K562 (cell line): Measurements from ENCODE around the gene G6PC2. TPM values are rescaled to one million over a fixed set of nuclear protein-coding genes. Genes with fewer than 3 reads are reported as not detected.

Experiments used
- BRCA1 ChIP-seq, 2 experiments: fragments of 450-650 bp in 1 of 2; sonication (generic) in 1 of 2; formaldehyde crosslinking in 1 of 2; IDR thresholded peaks; 2 replicates each; pipeline versions ENCODE4 v1.5.0 to v1.6.1; 2017 to 2020; ENCODE audit warnings: mild to moderate bottlenecking in 1 of 2, missing genetic modification reagents in 1 of 2
- CREB1 ChIP-seq, 2 experiments: sonication (generic) in 1 of 2; formaldehyde crosslinking in 1 of 2; IDR thresholded peaks; 2 replicates each; pipeline versions ENCODE4 v1.6.1 to v1.8.0; 2012 to 2022; ENCODE audit warnings: inconsistent platforms in 1 of 2, mild to moderate bottlenecking in 1 of 2, missing genetic modification reagents in 1 of 2, moderate library complexity in 1 of 2
- KDM4B ChIP-seq, 2 experiments: fragments of 450-650 bp in 1 of 2; sonication (generic) in 1 of 2; IDR thresholded peaks; 2 replicates each; pipeline ENCODE4 v1.6.1; 2016 to 2017; ENCODE audit warnings: borderline replicate concordance in 2 of 2, antibody characterized with exemption in 1 of 2, low read depth in 1 of 2, mild to moderate bottlenecking in 1 of 2
- MGA ChIP-seq: fragments of 450-650 bp; IDR thresholded peaks from 2 replicates; pipeline ENCODE4 v1.6.1; 2016; ENCODE audit warnings: mild to moderate bottlenecking, moderate library complexity
- ZNF589 ChIP-seq: fragments of 200-800 bp; sonication (Bioruptor generic); IDR thresholded peaks from 2 replicates; pipeline ENCODE4 v1.6.1; 2016; ENCODE audit warnings: low read depth, missing genetic modification characterization, missing compliant biosample characterization
- polyA plus RNA-seq, 8 experiments: library from polyadenylated mRNA; depleted of rRNA in 4 of 8; stranded (reverse) in 5 of 8; unstranded in 3 of 8; fragments of >200 nt; fragmentation: Nextera tagmentation in 2 of 8; fragmentation: Illumina TruSeq in 1 of 8; extraction: Ambion mirVana in 2 of 8; extraction: Trizol in 1 of 8; gene quantifications; 2 replicates each; pipeline versions ENCODE4 v1.2.1 to v1.2.3, GENCODE V29; 2011 to 2014; ENCODE audit warnings: inconsistent platforms in 1 of 8, missing spikeins in 1 of 8
- total RNA-seq, 7 experiments: library from RNA; depleted of rRNA in 6 of 7; stranded (reverse); fragments of >200 nt in 6 of 7; fragmentation: Illumina TruSeq in 2 of 7; extraction: Trizol in 2 of 7; gene quantifications; 2 replicates each; pipeline versions ENCODE4 v1.2.1 to v1.2.3, GENCODE V29; 2011 to 2021; ENCODE audit warnings: low replicate concordance in 1 of 7
- TF ChIP-seq, protein P1 (sequence below): fragments of 200-800 bp; sonication (Bioruptor generic); IDR thresholded peaks from 2 replicates; pipeline ENCODE4 v1.6.1; 2017; ENCODE audit warnings: missing genetic modification characterization, missing compliant biosample characterization
- TF ChIP-seq, protein P2 (sequence below): fragments of 450-650 bp; IDR thresholded peaks from 2 replicates; pipeline ENCODE4 v1.6.1; 2016; ENCODE audit warnings: missing biosample characterization, missing genetic modification characterization
- TF ChIP-seq, protein P3 (sequence below): fragments of 250-450 bp; sonication (Bioruptor Pico); IDR thresholded peaks from 2 replicates; pipeline ENCODE4 v1.5.0; 2020; ENCODE audit warnings: mild to moderate bottlenecking

The G6PC2 gene
- total and polyA plus RNA-seq, 9 of the 15 experiments (the other 6 are each of a cell fraction or from before 2014, with no cell fraction given), result 0.03 to 0.15 TPM; not detected in 7

DNA sequence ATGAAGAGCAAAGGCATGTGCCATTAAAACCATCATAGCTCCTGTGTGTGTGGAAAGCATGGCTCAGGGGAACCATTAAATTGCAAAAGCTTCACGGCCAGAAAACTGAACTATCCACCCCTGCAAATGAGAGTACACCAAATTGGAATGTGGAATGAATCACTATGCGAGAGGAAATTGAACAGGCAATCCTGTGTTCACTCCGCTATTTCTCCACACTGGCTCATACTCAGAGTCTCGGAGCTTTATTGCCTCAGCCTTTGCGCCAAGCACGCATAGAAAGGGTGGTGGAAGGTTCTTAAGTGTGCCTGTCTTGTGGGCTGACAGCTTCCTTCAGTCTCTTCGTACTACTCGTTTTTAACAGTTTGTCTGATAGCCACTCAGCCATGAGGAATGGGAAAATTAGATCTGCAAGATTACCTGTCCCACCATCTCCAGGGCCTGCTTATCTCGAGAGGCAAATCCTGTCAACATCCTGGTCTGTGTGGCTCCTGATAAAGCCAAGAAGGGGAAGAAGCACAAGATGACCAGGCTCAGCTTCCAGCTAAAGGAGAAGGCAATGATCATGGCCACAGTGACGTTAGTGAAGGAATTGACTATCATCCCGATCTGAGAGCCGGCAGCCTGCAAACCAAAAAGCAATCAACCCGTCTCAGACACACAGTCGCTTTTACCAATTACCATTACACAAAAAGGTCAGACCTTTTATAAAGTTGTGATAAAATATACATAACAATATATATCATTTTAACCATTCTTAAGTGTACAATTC is 34.9 kb downstream of the G6PC2 start (continued):
- TF ChIP-seq CREB1 (IDR thresholded peaks at IDR 0.05), result peak; percentile 78; the same call in 1 of the 2 replicates
- TF ChIP-seq CREB1 (CRISPR knock-in tag; IDR thresholded peaks at IDR 0.05), result peak; percentile 50
- TF ChIP-seq, protein P1, sequence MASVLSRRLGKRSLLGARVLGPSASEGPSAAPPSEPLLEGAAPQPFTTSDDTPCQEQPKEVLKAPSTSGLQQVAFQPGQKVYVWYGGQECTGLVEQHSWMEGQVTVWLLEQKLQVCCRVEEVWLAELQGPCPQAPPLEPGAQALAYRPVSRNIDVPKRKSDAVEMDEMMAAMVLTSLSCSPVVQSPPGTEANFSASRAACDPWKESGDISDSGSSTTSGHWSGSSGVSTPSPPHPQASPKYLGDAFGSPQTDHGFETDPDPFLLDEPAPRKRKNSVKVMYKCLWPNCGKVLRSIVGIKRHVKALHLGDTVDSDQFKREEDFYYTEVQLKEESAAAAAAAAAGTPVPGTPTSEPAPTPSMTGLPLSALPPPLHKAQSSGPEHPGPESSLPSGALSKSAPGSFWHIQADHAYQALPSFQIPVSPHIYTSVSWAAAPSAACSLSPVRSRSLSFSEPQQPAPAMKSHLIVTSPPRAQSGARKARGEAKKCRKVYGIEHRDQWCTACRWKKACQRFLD (CRISPR knock-in tag), result peak; percentile 63; the same call in 1 of the 2 replicates
- peak; percentile 95 for TF ChIP-seq ZNF589 (CRISPR knock-in tag)
- no peak for TF ChIP-seq BRCA1 (IDR thresholded peaks at IDR 0.05)
- no peak for TF ChIP-seq BRCA1 (CRISPR knock-in tag; IDR thresholded peaks at IDR 0.05)
- TF ChIP-seq, protein P2, sequence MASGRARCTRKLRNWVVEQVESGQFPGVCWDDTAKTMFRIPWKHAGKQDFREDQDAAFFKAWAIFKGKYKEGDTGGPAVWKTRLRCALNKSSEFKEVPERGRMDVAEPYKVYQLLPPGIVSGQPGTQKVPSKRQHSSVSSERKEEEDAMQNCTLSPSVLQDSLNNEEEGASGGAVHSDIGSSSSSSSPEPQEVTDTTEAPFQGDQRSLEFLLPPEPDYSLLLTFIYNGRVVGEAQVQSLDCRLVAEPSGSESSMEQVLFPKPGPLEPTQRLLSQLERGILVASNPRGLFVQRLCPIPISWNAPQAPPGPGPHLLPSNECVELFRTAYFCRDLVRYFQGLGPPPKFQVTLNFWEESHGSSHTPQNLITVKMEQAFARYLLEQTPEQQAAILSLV (tag), result peak; percentile 77; the same call in 1 of the 2 replicates
- TF ChIP-seq MGA, result peak; percentile 77
- TF ChIP-seq KDM4B (IDR thresholded peaks at IDR 0.05; ENCODE audit: borderline replicate concordance in 2 of 2, low read depth in 1 of 2), result no peak
- TF ChIP-seq, protein P3, sequence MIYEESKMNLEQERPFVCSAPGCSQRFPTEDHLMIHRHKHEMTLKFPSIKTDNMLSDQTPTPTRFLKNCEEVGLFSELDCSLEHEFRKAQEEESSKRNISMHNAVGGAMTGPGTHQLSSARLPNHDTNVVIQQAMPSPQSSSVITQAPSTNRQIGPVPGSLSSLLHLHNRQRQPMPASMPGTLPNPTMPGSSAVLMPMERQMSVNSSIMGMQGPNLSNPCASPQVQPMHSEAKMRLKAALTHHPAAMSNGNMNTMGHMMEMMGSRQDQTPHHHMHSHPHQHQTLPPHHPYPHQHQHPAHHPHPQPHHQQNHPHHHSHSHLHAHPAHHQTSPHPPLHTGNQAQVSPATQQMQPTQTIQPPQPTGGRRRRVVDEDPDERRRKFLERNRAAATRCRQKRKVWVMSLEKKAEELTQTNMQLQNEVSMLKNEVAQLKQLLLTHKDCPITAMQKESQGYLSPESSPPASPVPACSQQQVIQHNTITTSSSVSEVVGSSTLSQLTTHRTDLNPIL (CRISPR knock-in tag), result no peak
